ENCODE measurements around the gene ASPDH.

ASPDH gene

GRCh38 chr19:50494186-50495019 lies 19.3 kb downstream of the ASPDH start:
- DNase-seq, result no peak

GRCh38 chr19:50493171-50493570 lies 20.5 kb downstream of the ASPDH start:
- DNase-seq, result no peak

- DNase-seq, result no peak
Measured at GRCh38 chr19:50492303-50493052, 21.2 kb downstream of the ASPDH start.

GRCh38 chr19:50490991-50491472 lies 22.7 kb downstream of the ASPDH start:
- DNase-seq, result no peak

- DNase-seq, result no peak
Measured at GRCh38 chr19:50490411-50490811, 23.3 kb downstream of the ASPDH start.

GRCh38 chr19:50489461-50490011 lies 24.2 kb downstream of the ASPDH start:
- DNase-seq, result no peak

GRCh38 chr19:50488389-50489194 lies 25.1 kb downstream of the ASPDH start:
- no peak for DNase-seq

GRCh38 chr19:50486823-50487515 lies 26.7 kb downstream of the ASPDH start:
- peak; percentile 6 for DNase-seq

- DNase-seq, result no peak
Measured at GRCh38 chr19:50485284-50485955, 28.3 kb downstream of the ASPDH start.

GRCh38 chr19:50482916-50483315 lies 30.8 kb downstream of the ASPDH start:
- no peak for DNase-seq

GRCh38 chr19:50482271-50482855 lies 31.4 kb downstream of the ASPDH start:
- DNase-seq, result no peak

- DNase-seq, result no peak
Measured at GRCh38 chr19:50481351-50482149, 32.2 kb downstream of the ASPDH start.

- DNase-seq, result no peak
Measured at GRCh38 chr19:50480281-50481111, 33.2 kb downstream of the ASPDH start.

- DNase-seq, result no peak
Measured at GRCh38 chr19:50479761-50480251, 33.9 kb downstream of the ASPDH start.

- DNase-seq, result no peak
Measured at GRCh38 chr19:50478901-50479715, 34.6 kb downstream of the ASPDH start.

- no peak for DNase-seq
Measured at GRCh38 chr19:50477751-50478515, 35.8 kb downstream of the ASPDH start.

GRCh38 chr19:50476907-50477238 lies 36.8 kb downstream of the ASPDH start:
- DNase-seq, result no peak
